Measurements from ENCODE around the gene RNU5B-1.

The RNU5B-1 gene

DNA sequence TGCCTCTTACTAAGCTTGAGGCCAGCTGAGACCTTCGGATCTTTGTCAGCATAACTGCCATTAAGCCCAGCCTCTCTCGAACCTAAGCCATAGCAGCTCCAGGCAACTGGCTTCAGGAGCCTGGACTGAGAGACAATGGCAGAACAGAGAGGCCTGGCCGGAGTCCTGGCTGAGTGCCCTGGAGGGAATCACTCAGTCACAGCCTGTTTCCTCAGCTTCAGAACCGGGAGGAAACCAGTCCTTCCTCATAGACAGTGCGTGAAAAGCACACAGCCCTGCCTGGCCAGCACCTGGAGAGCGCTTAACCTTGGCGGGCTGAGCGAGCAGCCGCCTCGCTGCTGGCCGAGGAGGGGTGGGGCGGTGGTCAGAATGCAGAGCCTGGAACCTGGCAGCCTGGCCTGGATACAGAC, 21.6 kb downstream of the RNU5B-1 start:
- TF ChIP-seq, protein P1, sequence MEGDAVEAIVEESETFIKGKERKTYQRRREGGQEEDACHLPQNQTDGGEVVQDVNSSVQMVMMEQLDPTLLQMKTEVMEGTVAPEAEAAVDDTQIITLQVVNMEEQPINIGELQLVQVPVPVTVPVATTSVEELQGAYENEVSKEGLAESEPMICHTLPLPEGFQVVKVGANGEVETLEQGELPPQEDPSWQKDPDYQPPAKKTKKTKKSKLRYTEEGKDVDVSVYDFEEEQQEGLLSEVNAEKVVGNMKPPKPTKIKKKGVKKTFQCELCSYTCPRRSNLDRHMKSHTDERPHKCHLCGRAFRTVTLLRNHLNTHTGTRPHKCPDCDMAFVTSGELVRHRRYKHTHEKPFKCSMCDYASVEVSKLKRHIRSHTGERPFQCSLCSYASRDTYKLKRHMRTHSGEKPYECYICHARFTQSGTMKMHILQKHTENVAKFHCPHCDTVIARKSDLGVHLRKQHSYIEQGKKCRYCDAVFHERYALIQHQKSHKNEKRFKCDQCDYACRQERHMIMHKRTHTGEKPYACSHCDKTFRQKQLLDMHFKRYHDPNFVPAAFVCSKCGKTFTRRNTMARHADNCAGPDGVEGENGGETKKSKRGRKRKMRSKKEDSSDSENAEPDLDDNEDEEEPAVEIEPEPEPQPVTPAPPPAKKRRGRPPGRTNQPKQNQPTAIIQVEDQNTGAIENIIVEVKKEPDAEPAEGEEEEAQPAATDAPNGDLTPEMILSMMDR (IDR thresholded peaks at IDR 0.05; ENCODE audit: extremely low read depth, insufficient read depth, missing control alignments) = no peak
- in situ Hi-C loops (cut with MboI; ENCODE audit: low pct_unique_long_range_greater_than_20kb, low sequenced_read_pairs, unreplicated experiment) = no loop called here
- no peak for DNase-seq (ENCODE audit: low spot score)

- in situ Hi-C loops (cut with MboI; ENCODE audit: low pct_unique_long_range_greater_than_20kb, low sequenced_read_pairs, unreplicated experiment) = no loop called here
Observed at GRCh38 chr15:65326818-65327217, 22.3 kb downstream of the RNU5B-1 start.

GRCh38 chr15:65327651-65328393, 23.3 kb downstream of the RNU5B-1 start:
- TF ChIP-seq, protein P1 (IDR thresholded peaks at IDR 0.05; ENCODE audit: extremely low read depth, insufficient read depth, missing control alignments) = no peak
- DNase-seq (ENCODE audit: low spot score) = no peak
- in situ Hi-C loops (cut with MboI; ENCODE audit: low pct_unique_long_range_greater_than_20kb, low sequenced_read_pairs, unreplicated experiment) = no loop called here

More at GRCh38 chr15:65326818-65327217, 22.3 kb downstream of the RNU5B-1 start:
- no peak for DNase-seq (ENCODE audit: low spot score)
- TF ChIP-seq, protein P1 (IDR thresholded peaks at IDR 0.05; ENCODE audit: extremely low read depth, insufficient read depth, missing control alignments) = no peak

DNA sequence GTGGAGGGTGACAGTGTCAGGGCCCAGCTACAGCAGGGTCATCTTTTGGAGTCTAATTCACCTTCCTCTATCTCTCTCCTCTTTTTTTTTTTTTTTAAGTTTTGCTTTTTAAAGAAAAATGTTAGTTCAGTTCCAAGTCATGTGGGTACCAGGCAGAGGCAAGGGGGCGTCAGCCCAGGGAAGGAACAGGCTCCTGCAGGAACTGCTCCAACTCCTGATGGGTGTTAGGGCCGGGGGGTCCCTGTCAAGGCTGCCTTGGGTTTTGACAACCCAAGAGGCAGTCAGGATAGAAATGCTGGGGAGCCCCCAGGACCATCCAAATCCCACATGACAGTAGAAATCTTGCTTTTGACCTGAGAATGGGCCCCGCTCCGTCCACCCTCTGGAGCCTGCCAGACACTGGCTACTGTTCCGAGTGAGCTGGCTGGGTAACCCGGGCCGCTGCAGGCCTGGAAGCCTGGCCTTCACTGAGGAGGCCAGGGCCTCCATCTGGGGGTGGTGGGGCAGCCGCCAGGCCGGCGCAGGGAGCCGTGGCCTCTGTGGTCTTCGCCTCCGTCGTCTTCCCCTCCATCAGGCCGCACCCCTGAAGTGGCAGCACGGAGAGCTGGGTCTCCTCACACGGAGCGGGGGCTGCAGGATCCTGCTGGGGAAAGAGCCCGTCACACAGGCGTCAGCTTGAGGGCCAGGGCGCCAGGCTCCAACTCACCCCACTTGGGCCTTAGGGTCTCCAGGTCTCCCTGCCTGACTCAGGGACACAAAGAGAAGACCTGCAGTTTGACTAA, 24.2 kb downstream of the RNU5B-1 start:
- TF ChIP-seq, protein P1 (IDR thresholded peaks at IDR 0.05; ENCODE audit: extremely low read depth, insufficient read depth, missing control alignments) = no peak
- no peak for DNase-seq (ENCODE audit: low spot score)
- in situ Hi-C loops (cut with MboI; ENCODE audit: low pct_unique_long_range_greater_than_20kb, low sequenced_read_pairs, unreplicated experiment) = no loop called here

GRCh38 chr15:65329288-65329983, 25.0 kb downstream of the RNU5B-1 start:
- TF ChIP-seq, protein P1 (IDR thresholded peaks at IDR 0.05; ENCODE audit: extremely low read depth, insufficient read depth, missing control alignments) = no peak
- in situ Hi-C loops (cut with MboI; ENCODE audit: low pct_unique_long_range_greater_than_20kb, low sequenced_read_pairs, unreplicated experiment) = no loop called here
- DNase-seq (ENCODE audit: low spot score) = no peak

DNA sequence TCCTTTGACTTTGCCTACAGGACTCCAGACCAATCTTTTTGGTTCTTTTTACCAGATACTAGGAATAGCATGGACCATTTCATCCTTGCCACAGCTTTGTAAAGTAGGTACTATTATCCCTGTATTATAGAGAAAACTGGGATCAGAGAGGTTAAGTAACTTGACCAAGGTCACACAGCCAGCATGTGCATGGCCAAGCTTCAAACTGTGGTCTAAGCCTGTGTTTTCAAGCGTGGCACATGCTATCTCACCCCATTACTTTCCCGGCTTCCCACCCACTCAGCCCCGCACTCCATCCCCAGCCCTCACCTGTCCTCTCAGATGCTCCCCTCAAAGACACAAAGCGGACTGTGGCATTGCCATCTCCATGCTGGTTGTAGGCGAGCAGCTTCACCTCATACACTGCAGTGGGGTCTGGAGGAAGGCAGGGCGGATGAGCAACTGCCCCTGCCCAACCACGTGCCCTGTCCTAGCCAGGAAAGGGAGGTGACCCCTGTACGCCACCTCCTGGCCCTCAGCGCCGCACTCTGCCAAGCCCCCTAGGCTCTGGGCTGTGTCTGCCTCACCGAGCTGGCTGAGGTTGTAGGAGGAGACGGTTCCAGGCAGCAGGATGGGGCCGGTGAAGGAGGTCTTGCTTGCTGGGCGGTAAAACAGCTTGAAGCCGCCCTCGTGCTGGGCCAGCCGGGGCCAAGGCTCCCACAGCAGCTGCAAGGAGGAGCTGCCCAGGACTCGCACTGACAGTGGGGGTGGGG, 25.7 kb downstream of the RNU5B-1 start:
- no peak for DNase-seq (ENCODE audit: low spot score)
- in situ Hi-C loops (cut with MboI; ENCODE audit: low pct_unique_long_range_greater_than_20kb, low sequenced_read_pairs, unreplicated experiment) = no loop called here
- TF ChIP-seq, protein P1 (IDR thresholded peaks at IDR 0.05; ENCODE audit: extremely low read depth, insufficient read depth, missing control alignments) = no peak
